ENCODE measurements around the gene TMEM215.

DNA sequence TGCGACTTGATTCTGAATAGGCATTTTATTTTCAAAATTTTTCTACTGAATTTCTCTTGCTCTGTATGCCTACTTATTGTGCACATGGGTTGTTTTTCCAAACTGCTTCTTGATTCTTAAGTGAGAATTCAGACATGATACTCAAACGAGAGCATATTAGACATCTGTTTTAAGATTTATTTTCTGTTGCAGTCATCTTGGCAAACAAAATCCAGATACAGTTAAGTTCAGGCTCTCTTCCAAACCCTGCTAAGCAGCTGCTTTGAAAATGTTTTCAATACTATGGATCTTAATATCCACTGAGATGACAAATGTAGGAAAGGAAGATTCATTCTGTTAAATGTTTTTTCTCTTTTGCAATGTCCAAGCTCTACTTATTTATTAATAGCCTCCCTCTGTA lies 4.5 kb downstream of the TMEM215 start:
- TF ChIP-seq, protein P1, sequence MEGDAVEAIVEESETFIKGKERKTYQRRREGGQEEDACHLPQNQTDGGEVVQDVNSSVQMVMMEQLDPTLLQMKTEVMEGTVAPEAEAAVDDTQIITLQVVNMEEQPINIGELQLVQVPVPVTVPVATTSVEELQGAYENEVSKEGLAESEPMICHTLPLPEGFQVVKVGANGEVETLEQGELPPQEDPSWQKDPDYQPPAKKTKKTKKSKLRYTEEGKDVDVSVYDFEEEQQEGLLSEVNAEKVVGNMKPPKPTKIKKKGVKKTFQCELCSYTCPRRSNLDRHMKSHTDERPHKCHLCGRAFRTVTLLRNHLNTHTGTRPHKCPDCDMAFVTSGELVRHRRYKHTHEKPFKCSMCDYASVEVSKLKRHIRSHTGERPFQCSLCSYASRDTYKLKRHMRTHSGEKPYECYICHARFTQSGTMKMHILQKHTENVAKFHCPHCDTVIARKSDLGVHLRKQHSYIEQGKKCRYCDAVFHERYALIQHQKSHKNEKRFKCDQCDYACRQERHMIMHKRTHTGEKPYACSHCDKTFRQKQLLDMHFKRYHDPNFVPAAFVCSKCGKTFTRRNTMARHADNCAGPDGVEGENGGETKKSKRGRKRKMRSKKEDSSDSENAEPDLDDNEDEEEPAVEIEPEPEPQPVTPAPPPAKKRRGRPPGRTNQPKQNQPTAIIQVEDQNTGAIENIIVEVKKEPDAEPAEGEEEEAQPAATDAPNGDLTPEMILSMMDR (IDR thresholded peaks at IDR 0.05): no peak
- TF ChIP-seq EZH2phosphoT487 (IDR thresholded peaks at IDR 0.05): no peak
- TF ChIP-seq EZH2 (IDR thresholded peaks at IDR 0.05): no peak

Data from neural progenitor cell (in vitro differentiated cells).